ENCODE measurements around the gene PLD4.

GRCh38 chr14:104879201-104879982, 45.3 kb upstream of the PLD4 start:
- no peak for TF ChIP-seq CTCF (IDR thresholded peaks at IDR 0.05; ENCODE audit: low read length)
- no peak for TF ChIP-seq EZH2 (IDR thresholded peaks at IDR 0.05; ENCODE audit: borderline replicate concordance, low read length)

All from OCI-LY1 (cell line).